ENCODE results near the gene SLC2A4RG. TPM values are rescaled to one million over a fixed set of nuclear protein-coding genes. Genes with fewer than 3 reads are reported as not detected.

Gene SLC2A4RG
- total RNA-seq, 2 donors from 2014 or later = 69.3 to 108 TPM

GRCh38 chr20:63743210-63743970 lies 3.8 kb downstream of the SLC2A4RG start:
- Histone ChIP-seq H3K9ac (ENCODE audit: extremely low read depth, low read length, poor library complexity, severe bottlenecking) (no peak overlapping the region), H3K4me3 (ENCODE audit: low read length) (no peak overlapping the region), H3K27me3 (ENCODE audit: control insufficient read depth, insufficient read depth, low read length, poor library complexity, severe bottlenecking) (no peaks in the 10 kb centered on the region), H3K36me3 (ENCODE audit: control insufficient read depth, insufficient read depth, low read length) (peaks cover 29% of the 10 kb centered on the region), H3K27ac (ENCODE audit: low read depth, low read length) (no peak overlapping the region), H3K4me1 (ENCODE audit: control insufficient read depth, insufficient read depth, low read length) (peaks cover 8% of the 10 kb centered on the region), H3K9me3 (ENCODE audit: control insufficient read depth, low read length) (no peaks in the 10 kb centered on the region)
- no peak overlapping the region for H3K27ac Mint-ChIP-seq
- H3K9me3 Mint-ChIP-seq = no peaks in the 10 kb centered on the region
- no peaks in the 10 kb centered on the region for H3K4me1 Mint-ChIP-seq
- TF ChIP-seq CTCF (conservative IDR thresholded peaks at IDR 0.05) = no peak
- H3K4me3 Mint-ChIP-seq = no peak overlapping the region
- peaks cover 14% of the 10 kb centered on the region for H3K36me3 Mint-ChIP-seq (ENCODE audit: low read depth)
- DNase-seq = no peak
- no peaks in the 10 kb centered on the region for H3K27me3 Mint-ChIP-seq (ENCODE audit: insufficient read depth)
- 91 to 95% methylated on average over 18 to 28 of the region's 31 CpGs for WGBS, 2 experiments (ENCODE audit: insufficient coverage in 1 of 2, insufficient read length in 1 of 2)

- Mint-ChIP-seq H3K27ac (no peak overlapping the region), H3K4me1 (no peaks in the 10 kb centered on the region), H3K36me3 (ENCODE audit: low read depth) (peaks cover 14% of the 10 kb centered on the region), H3K27me3 (ENCODE audit: insufficient read depth) (no peaks in the 10 kb centered on the region), H3K4me3 (no peak overlapping the region), H3K9me3 (no peaks in the 10 kb centered on the region)
- H3K36me3 ChIP-seq (ENCODE audit: control insufficient read depth, insufficient read depth, low read length) = peaks cover 29% of the 10 kb centered on the region
- no peak overlapping the region for H3K9ac ChIP-seq (ENCODE audit: extremely low read depth, low read length, poor library complexity, severe bottlenecking)
- no peak for DNase-seq
- no peak overlapping the region for H3K4me3 ChIP-seq (ENCODE audit: low read length)
- H3K27me3 ChIP-seq (ENCODE audit: control insufficient read depth, insufficient read depth, low read length, poor library complexity, severe bottlenecking) = no peaks in the 10 kb centered on the region
- H3K9me3 ChIP-seq (ENCODE audit: control insufficient read depth, low read length) = no peaks in the 10 kb centered on the region
- 90 to 100% methylated on average over 4 of the region's 4 CpGs for WGBS, 2 experiments (ENCODE audit: insufficient coverage in 1 of 2, insufficient read length in 1 of 2)
- no peak overlapping the region for H3K27ac ChIP-seq (ENCODE audit: low read depth, low read length)
- H3K4me1 ChIP-seq (ENCODE audit: control insufficient read depth, insufficient read depth, low read length) = peaks cover 8% of the 10 kb centered on the region
- TF ChIP-seq CTCF (conservative IDR thresholded peaks at IDR 0.05) = no peak
Measured at GRCh38 chr20:63744158-63744557, 4.6 kb downstream of the SLC2A4RG start.

- H3K4me1 Mint-ChIP-seq = no peaks in the 10 kb centered on the region
- Histone ChIP-seq H3K9me3 (ENCODE audit: control insufficient read depth, low read length) (no peaks in the 10 kb centered on the region), H3K4me3 (ENCODE audit: low read length) (no peak overlapping the region), H3K27me3 (ENCODE audit: control insufficient read depth, insufficient read depth, low read length, poor library complexity, severe bottlenecking) (no peaks in the 10 kb centered on the region), H3K4me1 (ENCODE audit: control insufficient read depth, insufficient read depth, low read length) (peaks cover 8% of the 10 kb centered on the region), H3K36me3 (ENCODE audit: control insufficient read depth, insufficient read depth, low read length) (peaks cover 29% of the 10 kb centered on the region), H3K27ac (ENCODE audit: low read depth, low read length) (no peak overlapping the region), H3K9ac (ENCODE audit: extremely low read depth, low read length, poor library complexity, severe bottlenecking) (no peak overlapping the region)
- no peaks in the 10 kb centered on the region for H3K9me3 Mint-ChIP-seq
- H3K36me3 Mint-ChIP-seq (ENCODE audit: low read depth) = peaks cover 14% of the 10 kb centered on the region
- TF ChIP-seq CTCF (conservative IDR thresholded peaks at IDR 0.05) = no peak
- no peaks in the 10 kb centered on the region for H3K27me3 Mint-ChIP-seq (ENCODE audit: insufficient read depth)
- H3K4me3 Mint-ChIP-seq = no peak overlapping the region
- DNase-seq = no peak
- WGBS, 2 experiments (ENCODE audit: insufficient coverage in 1 of 2, insufficient read length in 1 of 2) = 92% methylated on average over 14 to 25 of the region's 25 CpGs
- H3K27ac Mint-ChIP-seq = no peak overlapping the region
Measured at GRCh38 chr20:63744574-63745423, 5.2 kb downstream of the SLC2A4RG start.
